Prostate gland (tissue), 2 donors: ENCODE results near the gene ZBTB9.

Experiments
- POLR2A ChIP-seq: fragments of 450-650 bp; IDR thresholded peaks from one replicate; pipeline ENCODE4 v1.6.1; 2016; ENCODE audit warnings: antibody characterized with exemption, mild to moderate bottlenecking
- POLR2AphosphoS5 ChIP-seq: sonication (generic); formaldehyde crosslinking; IDR thresholded peaks from one replicate; pipeline ENCODE4 v1.6.1; 2017; ENCODE audit warnings: antibody characterized with exemption
- TF ChIP-seq, protein P1 (sequence below), 4 experiments: fragments of 200-600 bp in 2 of 4; fragments of 450-650 bp in 2 of 4; sonication (generic) in 2 of 4; IDR thresholded peaks; 1 replicate in 3 of 4; 2 replicates in 1 of 4; pipeline ENCODE4 v1.5.1; 2016 to 2019; ENCODE audit warnings: antibody characterized with exemption in 4 of 4, mild to moderate bottlenecking in 2 of 4, moderate library complexity in 2 of 4

DNA sequence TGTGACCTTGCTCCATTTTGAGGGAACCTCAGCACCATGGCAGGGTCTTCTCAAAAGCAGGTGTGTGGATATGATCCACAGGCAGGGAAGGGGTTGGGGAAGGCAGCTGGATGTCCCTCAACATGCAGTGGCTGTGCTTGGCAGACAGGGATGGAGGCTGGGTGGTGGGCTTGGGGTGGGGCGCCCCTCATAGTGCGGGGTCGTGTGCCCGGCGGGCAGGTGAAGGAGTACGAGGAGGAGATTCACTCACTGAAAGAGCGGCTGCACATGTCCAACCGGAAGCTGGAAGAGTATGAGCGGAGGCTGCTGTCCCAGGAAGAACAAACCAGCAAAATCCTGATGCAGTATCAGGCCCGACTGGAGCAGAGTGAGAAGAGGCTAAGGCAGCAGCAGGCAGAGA lies 8.0 kb upstream of the ZBTB9 start:
- TF ChIP-seq POLR2A (no peak), POLR2AphosphoS5 (no peak)
- TF ChIP-seq, protein P1, sequence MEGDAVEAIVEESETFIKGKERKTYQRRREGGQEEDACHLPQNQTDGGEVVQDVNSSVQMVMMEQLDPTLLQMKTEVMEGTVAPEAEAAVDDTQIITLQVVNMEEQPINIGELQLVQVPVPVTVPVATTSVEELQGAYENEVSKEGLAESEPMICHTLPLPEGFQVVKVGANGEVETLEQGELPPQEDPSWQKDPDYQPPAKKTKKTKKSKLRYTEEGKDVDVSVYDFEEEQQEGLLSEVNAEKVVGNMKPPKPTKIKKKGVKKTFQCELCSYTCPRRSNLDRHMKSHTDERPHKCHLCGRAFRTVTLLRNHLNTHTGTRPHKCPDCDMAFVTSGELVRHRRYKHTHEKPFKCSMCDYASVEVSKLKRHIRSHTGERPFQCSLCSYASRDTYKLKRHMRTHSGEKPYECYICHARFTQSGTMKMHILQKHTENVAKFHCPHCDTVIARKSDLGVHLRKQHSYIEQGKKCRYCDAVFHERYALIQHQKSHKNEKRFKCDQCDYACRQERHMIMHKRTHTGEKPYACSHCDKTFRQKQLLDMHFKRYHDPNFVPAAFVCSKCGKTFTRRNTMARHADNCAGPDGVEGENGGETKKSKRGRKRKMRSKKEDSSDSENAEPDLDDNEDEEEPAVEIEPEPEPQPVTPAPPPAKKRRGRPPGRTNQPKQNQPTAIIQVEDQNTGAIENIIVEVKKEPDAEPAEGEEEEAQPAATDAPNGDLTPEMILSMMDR (IDR thresholded peaks at IDR 0.05), result no peak
